ENCODE measurements around the gene EML5.
A peak's percentile ranks its signal among the peaks of the same experiment; 100 is the strongest.

EML5 gene

GRCh38 chr14:88710709-88711108 is 82.0 kb downstream of the EML5 start:
- no peak for DNase-seq (ENCODE audit: low read depth, low spot score)

DNA sequence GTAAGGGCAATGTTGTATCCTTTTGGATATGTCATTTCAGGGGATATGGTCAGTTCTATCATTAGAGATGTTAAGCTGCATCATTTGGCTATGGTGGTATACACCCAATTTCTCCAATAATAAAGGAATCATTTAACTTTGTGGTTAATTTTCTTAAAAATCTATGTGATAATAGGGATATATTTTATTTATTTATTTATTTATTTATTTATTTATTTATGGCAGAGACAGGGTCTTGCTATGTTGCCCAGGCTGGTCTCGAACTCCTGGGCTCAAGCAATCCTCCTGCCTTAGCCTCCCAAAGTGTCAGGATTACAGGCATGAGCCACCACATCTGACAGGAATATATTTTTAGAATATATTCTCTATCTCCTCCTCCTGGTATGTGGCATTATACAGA is 85.7 kb downstream of the EML5 start:
- DNase-seq (ENCODE audit: low read depth, low spot score), result no peak

DNA sequence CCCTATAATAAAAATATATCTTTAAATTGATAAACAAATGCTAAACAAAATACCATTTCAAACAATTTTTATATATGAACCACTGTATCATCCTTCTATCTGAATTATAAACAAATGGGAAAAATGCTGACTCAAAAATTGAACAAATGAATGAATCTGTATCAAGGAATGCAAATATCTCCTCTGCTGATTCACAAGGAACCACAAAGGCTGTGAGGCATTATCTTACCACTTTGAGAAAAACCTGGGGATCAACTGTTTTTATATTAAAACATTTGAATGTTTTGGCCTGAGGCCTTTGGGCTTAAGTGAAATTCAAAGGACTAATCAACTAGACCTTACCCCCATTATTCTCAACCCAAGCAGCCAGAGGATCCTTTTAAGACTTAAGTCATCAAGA is 86.3 kb downstream of the EML5 start:
- DNase-seq (ENCODE audit: low read depth, low spot score), result no peak

DNA sequence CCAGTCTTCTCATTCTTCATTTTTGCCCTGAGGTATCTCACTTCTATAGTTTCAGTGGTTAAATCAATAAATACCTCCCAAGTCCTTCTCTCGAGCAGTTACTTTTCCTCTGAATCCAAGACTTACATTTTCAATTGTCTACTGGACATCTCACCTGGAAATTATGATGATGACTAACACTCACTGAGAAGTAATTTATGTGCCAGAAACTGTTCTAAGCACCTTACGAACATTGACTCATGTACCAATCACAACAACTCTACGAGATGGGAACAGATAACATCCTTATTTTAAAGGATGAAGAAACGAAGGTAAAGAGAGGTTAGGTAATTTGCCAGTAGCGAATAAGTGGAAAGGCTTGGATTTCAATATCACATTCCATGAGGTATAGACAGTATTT is 94.1 kb downstream of the EML5 start:
- DNase-seq (ENCODE audit: low read depth, low spot score), result no peak

DNA sequence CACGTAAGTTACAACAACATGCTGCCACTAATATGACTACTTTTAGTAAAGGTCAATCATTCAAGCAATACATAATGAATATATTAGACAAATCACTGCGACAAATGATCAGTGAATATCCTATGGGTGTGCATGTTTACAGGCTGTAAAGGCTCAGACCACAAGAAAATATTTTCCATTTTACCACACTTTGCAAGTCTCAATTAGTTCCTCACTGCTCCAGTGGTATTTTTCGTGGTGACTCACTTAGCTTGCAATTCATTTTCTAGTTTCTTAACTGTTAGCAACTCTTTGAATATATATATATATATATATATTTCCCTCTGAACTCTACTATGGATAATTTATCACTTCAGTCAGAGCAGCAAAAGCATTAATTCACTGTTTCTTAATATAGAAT is 96.9 kb downstream of the EML5 start:
- no peak for DNase-seq (ENCODE audit: low read depth, low spot score)

DNA sequence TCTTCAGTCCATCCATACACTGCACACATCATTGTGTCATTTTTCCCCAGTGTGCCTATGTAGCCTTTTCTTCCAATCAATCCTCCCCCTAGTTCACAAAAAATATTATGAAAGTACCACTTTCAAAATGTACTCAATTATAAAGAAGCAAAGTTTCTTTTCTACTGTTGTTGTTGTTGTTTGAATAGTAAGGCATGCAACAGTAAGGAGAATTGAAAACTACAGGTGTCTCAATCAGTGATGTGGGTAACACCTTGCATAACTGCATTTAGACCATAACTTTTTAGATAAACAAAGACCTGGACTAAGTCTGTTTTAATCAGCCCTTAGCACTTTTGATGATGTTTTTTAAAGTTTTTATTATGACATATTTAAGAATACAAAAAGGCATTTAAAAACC is 104.4 kb downstream of the EML5 start:
- no peak for DNase-seq (ENCODE audit: low read depth, low spot score)

- DNase-seq (ENCODE audit: low read depth, low spot score), result no peak
These were observed 109.6 kb downstream of the EML5 start for GRCh38 chr14:88683119-88683518.

DNA sequence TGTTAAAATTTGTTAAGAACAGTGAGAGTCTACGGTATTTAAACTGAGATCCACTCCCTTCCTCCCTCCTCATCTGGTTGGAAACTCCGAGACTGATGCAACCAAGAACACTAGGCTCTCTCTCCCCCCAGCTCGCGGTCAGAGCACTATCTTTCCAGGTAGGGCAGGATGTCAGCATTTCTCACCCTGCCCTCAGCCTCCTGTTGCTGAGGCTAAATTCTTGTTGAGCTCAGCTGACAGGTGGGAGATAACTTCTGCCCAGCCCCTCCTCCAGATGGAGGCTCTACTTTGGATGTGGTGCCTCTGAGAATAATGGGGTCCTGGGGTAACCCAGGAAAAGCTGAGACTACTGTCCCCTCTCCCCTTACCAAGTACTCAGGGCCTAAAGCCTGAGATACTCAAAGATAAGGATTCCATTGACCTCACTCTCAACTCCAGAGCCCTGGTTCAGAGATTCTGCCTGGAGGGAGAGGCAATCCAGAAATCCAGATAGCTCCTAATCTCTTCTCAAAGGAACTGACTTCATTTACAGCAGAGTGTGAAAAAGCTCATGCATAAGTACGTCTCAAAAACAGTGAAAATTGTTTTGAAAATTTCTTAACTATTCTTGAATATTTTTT is 110.1 kb downstream of the EML5 start:
- no peak for DNase-seq (ENCODE audit: low read depth, low spot score)

DNA sequence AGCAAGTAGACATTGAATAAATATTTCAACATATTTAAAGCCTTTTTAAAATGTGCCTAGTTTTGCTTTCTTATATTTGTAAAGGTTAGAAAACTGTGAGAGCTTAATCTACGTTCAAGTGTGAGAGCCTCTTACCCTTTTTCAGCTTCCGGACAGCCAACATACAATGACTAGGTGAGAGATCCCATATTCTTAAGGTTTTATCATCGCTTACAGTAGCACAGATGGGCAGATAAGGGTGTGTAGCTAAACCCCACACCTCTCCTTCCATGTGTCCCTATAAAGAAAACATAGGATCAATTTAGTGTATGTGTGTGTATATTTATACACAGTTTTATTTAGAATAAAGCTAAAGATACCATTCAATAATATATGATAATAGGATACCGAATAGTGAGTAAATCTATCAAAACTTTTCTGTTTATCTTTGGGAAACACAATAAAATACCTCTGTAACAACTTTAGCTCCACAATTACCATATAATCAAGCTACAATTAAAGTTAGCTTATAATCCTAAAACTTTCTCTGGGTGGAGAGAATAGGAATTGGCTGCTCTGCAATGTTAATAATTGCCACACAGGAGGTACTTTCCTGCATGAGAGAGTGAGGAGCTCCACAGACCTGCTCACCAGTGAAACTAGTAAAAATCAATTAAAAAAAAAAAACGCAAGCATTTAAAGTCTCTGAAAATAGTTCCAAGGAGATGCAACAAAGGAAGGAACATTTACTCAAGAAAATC is 110.8 kb downstream of the EML5 start:
- DNase-seq (ENCODE audit: low read depth, low spot score), result no peak

DNA sequence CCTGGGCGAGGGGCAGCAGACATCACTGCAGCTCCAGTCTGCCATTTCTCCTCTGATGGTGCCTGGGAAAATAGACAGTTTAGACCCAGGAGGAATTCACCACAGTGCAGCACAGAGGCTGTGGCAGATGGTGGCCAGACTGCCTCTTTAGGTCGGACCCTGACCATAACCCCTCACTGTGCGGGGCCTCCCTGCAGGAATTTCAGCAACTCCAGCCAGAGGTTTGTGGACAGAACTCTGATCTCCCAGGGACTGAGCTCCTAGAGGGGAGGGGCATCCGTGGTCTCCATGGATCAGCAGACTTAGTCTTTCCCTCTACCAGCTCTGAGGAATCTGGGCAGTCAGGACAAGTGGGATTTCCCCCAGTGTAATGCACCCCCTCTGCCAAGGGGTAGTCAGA is 123.4 kb downstream of the EML5 start:
- DNase-seq (ENCODE audit: low read depth, low spot score), result no peak

GRCh38 chr14:88668448-88669116 is 124.2 kb downstream of the EML5 start:
- DNase-seq (ENCODE audit: low read depth, low spot score), result no peak

- peak; percentile 7 for DNase-seq (ENCODE audit: low read depth, low spot score)
These were observed 125.0 kb downstream of the EML5 start for GRCh38 chr14:88667555-88668273.

- no peak for DNase-seq (ENCODE audit: low read depth, low spot score)
These were observed 132.7 kb downstream of the EML5 start for GRCh38 chr14:88660056-88660455.

DNA sequence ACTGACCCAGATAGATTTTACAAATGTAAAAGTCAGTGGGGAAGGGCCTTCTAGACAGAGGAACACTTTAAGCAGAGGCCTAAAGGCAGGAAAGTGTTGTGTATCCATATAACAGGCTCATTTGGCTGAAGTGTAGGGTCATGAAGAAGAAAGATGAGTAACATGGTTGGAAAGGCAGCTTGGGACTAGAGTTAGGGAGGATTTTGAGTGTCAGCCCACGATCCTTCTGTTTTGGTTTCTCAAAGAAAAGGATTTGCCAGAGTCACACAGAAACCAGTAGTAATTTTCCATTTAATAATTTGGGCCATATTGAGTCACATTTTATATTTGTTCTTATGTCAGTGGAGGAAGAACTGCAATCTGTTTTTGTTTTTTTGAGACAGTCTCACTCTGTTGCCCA is 153.5 kb downstream of the EML5 start:
- DNase-seq (ENCODE audit: low read depth, low spot score), result no peak

- DNase-seq (ENCODE audit: low read depth, low spot score), result no peak
These were observed 160.2 kb downstream of the EML5 start for GRCh38 chr14:88632512-88632911.

- DNase-seq (ENCODE audit: low read depth, low spot score), result no peak
These were observed 161.7 kb downstream of the EML5 start for GRCh38 chr14:88631091-88631490.

DNA sequence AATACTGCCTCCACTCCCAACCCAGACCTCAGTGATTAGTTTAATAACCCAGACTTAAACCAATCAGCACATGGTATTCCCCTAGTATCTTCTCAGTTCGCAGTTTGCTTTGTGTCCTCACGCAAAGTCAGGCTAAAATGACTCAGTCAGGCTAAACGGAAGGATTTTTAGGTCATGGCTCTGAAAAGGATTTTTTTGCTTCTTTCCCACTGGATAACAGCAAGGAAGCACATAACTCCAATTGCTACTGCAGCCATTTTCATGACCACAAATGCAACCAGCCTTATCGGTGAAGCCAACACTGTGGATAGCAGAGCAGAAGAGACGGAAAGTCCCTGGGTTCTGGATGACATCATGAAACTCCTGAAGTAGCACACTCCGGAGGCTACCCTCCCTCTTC is 162.2 kb downstream of the EML5 start:
- DNase-seq (ENCODE audit: low read depth, low spot score), result no peak

- DNase-seq (ENCODE audit: low read depth, low spot score), result no peak
These were observed 164.3 kb downstream of the EML5 start for GRCh38 chr14:88628462-88628861.

DNA sequence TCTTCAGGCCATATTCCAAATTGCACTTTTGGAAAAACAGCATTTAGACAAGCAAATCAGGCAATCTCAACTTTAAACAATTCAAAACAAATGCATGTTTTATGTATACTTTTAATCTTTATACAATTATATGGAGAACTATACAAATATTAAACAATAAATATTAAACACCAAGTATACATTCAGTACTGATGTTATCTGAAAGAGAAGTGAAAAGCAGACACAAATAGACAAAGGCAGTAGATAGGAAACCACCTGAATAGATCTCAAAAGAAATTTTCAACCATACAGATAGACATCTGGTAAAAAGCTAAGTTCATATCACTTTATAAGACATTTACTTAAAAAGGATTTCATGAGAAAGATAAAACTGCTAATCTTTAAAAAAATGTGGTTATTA is 164.7 kb downstream of the EML5 start:
- no peak for DNase-seq (ENCODE audit: low read depth, low spot score)

DNA sequence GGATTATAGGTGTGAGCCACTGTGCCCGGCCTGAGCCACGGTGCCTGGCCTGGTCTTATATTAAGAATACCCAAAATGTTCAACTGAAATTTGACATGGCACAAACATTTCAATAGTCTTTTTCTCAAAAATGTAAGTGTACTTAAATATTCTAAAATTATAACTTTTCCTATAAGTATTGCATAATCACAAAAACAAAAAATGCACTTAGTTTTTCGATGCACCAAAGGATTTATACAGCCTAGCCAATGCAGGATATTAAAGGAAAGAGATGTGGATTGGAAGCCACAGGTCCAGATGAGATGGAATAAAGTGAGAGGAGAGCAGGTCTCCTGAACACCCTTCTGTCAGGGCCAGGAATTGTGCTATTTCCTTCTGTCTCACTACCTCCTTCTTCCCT is 167.1 kb downstream of the EML5 start:
- no peak for DNase-seq (ENCODE audit: low read depth, low spot score)

DNA sequence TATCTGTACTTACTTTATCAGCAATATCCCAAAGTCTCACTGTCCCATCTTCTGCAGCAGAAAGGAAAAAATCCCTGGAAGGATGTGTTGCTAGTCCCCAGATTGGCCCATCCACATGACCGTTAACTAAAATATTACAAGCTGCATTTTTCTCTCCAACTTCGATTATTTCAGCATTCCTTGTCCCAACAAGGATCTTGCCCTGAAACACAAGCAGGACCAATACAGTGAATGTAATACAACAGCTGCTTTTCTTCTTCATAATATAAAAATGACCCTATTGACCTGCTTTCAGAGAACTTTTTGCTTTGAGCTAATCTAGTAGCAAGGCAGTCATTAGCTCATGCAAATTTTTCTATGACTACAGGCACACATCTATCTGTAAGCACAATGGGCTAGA is 171.7 kb downstream of the EML5 start:
- no peak for DNase-seq (ENCODE audit: low read depth, low spot score)

DNA sequence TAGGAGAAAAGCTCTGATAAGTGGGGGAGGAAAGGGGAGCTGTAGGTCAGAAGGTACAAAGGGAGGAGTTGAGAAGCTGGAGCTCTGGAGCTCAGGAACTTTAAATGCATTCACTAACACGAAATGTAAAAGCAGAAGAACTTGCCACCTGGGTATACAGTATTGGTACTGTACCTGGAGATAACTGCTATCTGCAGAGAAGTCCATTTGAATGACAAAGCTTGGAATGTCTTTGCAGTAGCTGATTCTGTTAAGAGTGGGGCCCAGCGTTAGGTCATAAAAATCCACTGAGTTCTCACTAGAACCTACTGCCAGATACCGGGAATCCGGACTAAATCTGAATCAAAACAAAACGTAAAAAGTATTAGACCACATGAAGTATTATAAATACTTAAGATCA is 174.3 kb downstream of the EML5 start:
- no peak for DNase-seq (ENCODE audit: low read depth, low spot score)
